ENCODE data around the gene RNU6-1.

DNA sequence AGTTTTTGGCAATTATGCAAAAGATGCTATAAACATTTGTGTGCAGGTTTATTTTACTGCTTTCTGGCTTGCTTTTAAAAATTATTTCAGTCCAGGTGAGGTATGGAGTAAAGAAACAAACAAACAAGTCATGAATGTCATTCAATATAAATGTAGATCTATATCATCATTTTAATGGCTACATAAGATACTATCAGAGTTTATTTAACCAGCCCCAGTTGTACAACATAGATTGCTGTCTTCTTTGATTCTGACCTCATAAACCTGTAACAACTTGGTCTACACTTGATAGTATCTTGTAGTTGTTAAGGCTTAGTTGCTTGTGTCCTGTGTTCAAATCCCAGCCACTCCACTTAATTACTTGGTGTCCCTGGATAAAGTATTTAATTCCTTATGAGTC, 46.0 kb upstream of the RNU6-1 start:
- TF ChIP-seq POLR2AphosphoS5 (IDR thresholded peaks at IDR 0.05; ENCODE audit: low read depth, low read length) (no peak), SIN3A (IDR thresholded peaks at IDR 0.05; ENCODE audit: borderline replicate concordance, insufficient read depth, low read depth, low read length) (no peak)
- TF ChIP-seq, protein P1, sequence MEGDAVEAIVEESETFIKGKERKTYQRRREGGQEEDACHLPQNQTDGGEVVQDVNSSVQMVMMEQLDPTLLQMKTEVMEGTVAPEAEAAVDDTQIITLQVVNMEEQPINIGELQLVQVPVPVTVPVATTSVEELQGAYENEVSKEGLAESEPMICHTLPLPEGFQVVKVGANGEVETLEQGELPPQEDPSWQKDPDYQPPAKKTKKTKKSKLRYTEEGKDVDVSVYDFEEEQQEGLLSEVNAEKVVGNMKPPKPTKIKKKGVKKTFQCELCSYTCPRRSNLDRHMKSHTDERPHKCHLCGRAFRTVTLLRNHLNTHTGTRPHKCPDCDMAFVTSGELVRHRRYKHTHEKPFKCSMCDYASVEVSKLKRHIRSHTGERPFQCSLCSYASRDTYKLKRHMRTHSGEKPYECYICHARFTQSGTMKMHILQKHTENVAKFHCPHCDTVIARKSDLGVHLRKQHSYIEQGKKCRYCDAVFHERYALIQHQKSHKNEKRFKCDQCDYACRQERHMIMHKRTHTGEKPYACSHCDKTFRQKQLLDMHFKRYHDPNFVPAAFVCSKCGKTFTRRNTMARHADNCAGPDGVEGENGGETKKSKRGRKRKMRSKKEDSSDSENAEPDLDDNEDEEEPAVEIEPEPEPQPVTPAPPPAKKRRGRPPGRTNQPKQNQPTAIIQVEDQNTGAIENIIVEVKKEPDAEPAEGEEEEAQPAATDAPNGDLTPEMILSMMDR (IDR thresholded peaks at IDR 0.05) = no peak
- TF ChIP-seq, protein P2, sequence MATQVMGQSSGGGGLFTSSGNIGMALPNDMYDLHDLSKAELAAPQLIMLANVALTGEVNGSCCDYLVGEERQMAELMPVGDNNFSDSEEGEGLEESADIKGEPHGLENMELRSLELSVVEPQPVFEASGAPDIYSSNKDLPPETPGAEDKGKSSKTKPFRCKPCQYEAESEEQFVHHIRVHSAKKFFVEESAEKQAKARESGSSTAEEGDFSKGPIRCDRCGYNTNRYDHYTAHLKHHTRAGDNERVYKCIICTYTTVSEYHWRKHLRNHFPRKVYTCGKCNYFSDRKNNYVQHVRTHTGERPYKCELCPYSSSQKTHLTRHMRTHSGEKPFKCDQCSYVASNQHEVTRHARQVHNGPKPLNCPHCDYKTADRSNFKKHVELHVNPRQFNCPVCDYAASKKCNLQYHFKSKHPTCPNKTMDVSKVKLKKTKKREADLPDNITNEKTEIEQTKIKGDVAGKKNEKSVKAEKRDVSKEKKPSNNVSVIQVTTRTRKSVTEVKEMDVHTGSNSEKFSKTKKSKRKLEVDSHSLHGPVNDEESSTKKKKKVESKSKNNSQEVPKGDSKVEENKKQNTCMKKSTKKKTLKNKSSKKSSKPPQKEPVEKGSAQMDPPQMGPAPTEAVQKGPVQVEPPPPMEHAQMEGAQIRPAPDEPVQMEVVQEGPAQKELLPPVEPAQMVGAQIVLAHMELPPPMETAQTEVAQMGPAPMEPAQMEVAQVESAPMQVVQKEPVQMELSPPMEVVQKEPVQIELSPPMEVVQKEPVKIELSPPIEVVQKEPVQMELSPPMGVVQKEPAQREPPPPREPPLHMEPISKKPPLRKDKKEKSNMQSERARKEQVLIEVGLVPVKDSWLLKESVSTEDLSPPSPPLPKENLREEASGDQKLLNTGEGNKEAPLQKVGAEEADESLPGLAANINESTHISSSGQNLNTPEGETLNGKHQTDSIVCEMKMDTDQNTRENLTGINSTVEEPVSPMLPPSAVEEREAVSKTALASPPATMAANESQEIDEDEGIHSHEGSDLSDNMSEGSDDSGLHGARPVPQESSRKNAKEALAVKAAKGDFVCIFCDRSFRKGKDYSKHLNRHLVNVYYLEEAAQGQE (IDR thresholded peaks at IDR 0.05; ENCODE audit: insufficient read depth in 1 of 2, low read depth in 2 of 2, low read length in 1 of 2) = no peak
